Neuronal stem cell (in vitro differentiated cells): ENCODE results near the gene ZNF33B. TPM values are rescaled to one million over a fixed set of nuclear protein-coding genes. Genes with fewer than 3 reads are reported as not detected.
"Not testable (repeated sequence)": the region's sequence is repeated elsewhere in the genome, so short reads cannot be mapped to it uniquely, and the experiment has no call there.

ENCODE experiments used
- DNase-seq: peaks from one replicate; pipeline ENCODE4 v3.0.0-alpha.2; 2013; ENCODE audit warnings: low spot score
- H2AFZ ChIP-seq: one replicate; pipeline ENCODE4 v1.6.1; 2013; ENCODE audit warnings: mild to moderate bottlenecking, low read length, inconsistent platforms
- H2AK5ac ChIP-seq: 2 replicates; pipeline ENCODE4 v1.6.1; 2013; ENCODE audit warnings: low read depth, mild to moderate bottlenecking, inconsistent platforms, low read length, moderate library complexity, mixed read lengths
- H2BK120ac ChIP-seq: 2 replicates; pipeline ENCODE4 v1.6.1; 2013; ENCODE audit warnings: low read depth, mild to moderate bottlenecking, inconsistent platforms, low read length, moderate library complexity, mixed read lengths
- H2BK12ac ChIP-seq: one replicate; pipeline ENCODE4 v1.6.1; 2013; ENCODE audit warnings: low read length, inconsistent platforms
- H2BK15ac ChIP-seq: 2 replicates; pipeline ENCODE4 v1.6.1; 2013; ENCODE audit warnings: mild to moderate bottlenecking, low read length, inconsistent platforms, mixed read lengths
- H2BK5ac ChIP-seq: one replicate; pipeline ENCODE4 v1.6.1; 2013; ENCODE audit warnings: inconsistent platforms, mild to moderate bottlenecking, low read length, moderate library complexity
- H3K14ac ChIP-seq: one replicate; pipeline ENCODE4 v1.6.1; 2013; ENCODE audit warnings: low read length, inconsistent platforms
- H3K18ac ChIP-seq: 2 replicates; pipeline ENCODE4 v1.6.1; 2013; ENCODE audit warnings: low read length, inconsistent platforms
- H3K23ac ChIP-seq: 2 replicates; pipeline ENCODE4 v1.6.1; 2013; ENCODE audit warnings: low read depth, mild to moderate bottlenecking, mixed read lengths, low read length, inconsistent platforms; ENCODE audit not compliant: poor library complexity
- H3K27ac ChIP-seq: replicated peaks from 3 replicates; pipeline ENCODE4 v1.5.1; 2013; ENCODE audit warnings: low read length, inconsistent platforms
- H3K27me3 ChIP-seq, 3 experiments: 2 replicates each; pipeline ENCODE4 v1.6.1; 2013; ENCODE audit warnings: low read length in 3 of 3, mild to moderate bottlenecking in 2 of 3, inconsistent platforms in 1 of 3, low read depth in 1 of 3, mixed read lengths in 1 of 3, moderate library complexity in 1 of 3; ENCODE audit not compliant: control insufficient read depth in 3 of 3, insufficient read depth in 3 of 3
- H3K36me3 ChIP-seq, 2 donors: replicated peaks in 1 of 2; 2 replicates each; pipeline ENCODE4 v1.6.1; 2013; ENCODE audit warnings: low read length in 2 of 2; ENCODE audit not compliant: control insufficient read depth in 2 of 2, insufficient read depth in 2 of 2
- H3K4ac ChIP-seq: 2 replicates; pipeline ENCODE4 v1.6.1; 2013; ENCODE audit warnings: inconsistent platforms, mild to moderate bottlenecking, low read length, moderate library complexity
- H3K4me1 ChIP-seq, 2 donors: 1 replicate in 1 of 2; 2 replicates in 1 of 2; pipeline ENCODE4 v1.6.1; 2013; ENCODE audit warnings: low read length in 2 of 2, low read depth in 1 of 2; ENCODE audit not compliant: control insufficient read depth in 2 of 2, insufficient read depth in 1 of 2
- H3K4me2 ChIP-seq: one replicate; pipeline ENCODE4 v1.6.1; 2013; ENCODE audit warnings: mild to moderate bottlenecking, low read length, inconsistent platforms; ENCODE audit not compliant: insufficient read depth, poor library complexity, severe bottlenecking
- H3K4me3 ChIP-seq, 2 donors: 2 replicates each; pipeline ENCODE4 v1.5.1; 2013; ENCODE audit warnings: low read length in 2 of 2, mild to moderate bottlenecking in 2 of 2, inconsistent platforms in 1 of 2, moderate library complexity in 1 of 2
- H3K79me1 ChIP-seq: one replicate; pipeline ENCODE4 v1.6.1; 2013; ENCODE audit warnings: low read depth, mild to moderate bottlenecking, inconsistent platforms, low read length, moderate library complexity
- H3K9ac ChIP-seq: one replicate; pipeline ENCODE4 v1.6.1; 2013; ENCODE audit warnings: mild to moderate bottlenecking, low read depth, low read length, inconsistent platforms; ENCODE audit not compliant: poor library complexity
- H3K9me3 ChIP-seq, 2 donors: replicated peaks in 1 of 2; 2 replicates each; pipeline versions ENCODE3 to v1.6.1; 2013; ENCODE audit warnings: low read length in 2 of 2, mild to moderate bottlenecking in 2 of 2, inconsistent platforms in 1 of 2, low read depth in 1 of 2, mixed read lengths in 1 of 2, moderate library complexity in 1 of 2; ENCODE audit not compliant: control insufficient read depth in 2 of 2, insufficient read depth in 1 of 2
- H4K8ac ChIP-seq: one replicate; pipeline ENCODE4 v1.6.1; 2013; ENCODE audit warnings: low read depth, mild to moderate bottlenecking, inconsistent platforms, low read length, moderate library complexity
- H4K91ac ChIP-seq: one replicate; pipeline ENCODE4 v1.6.1; 2013; ENCODE audit warnings: low read length, low read depth, mild to moderate bottlenecking, inconsistent platforms; ENCODE audit not compliant: poor library complexity
- WGBS, 2 donors: extraction: QIAGEN DNeasy Blood & Tissue Kit; methylation state at CpG; one replicate each; pipeline ENCODE4 v1.1.7; 2013; ENCODE audit warnings: missing lambda C conversion rate in 2 of 2, mixed read lengths in 1 of 2; ENCODE audit not compliant: insufficient read length in 2 of 2, insufficient replicate concordance in 1 of 2; ENCODE audit errors: extremely low coverage in 2 of 2; 5-methylcytosine and 5-hydroxymethylcytosine counted together
- polyA plus RNA-seq, 2 experiments: library from polyadenylated mRNA; stranded (reverse); fragments of 200-250 nt; gene quantifications; one replicate each; pipeline ENCODE4 v1.2.3, GENCODE V29; 2013

The ZNF33B gene
- 11.6 TPM for polyA plus RNA-seq (2013, experiment 1 of 2)
- polyA plus RNA-seq (2013, experiment 2 of 2), result 11.2 TPM

GRCh38 chr10:42638055-42638820 lies at the start of gene ZNF33B:
ZNF33B (minus strand) TSS chr10:42638570; CDS start chr10:42636928, 1,642 bp downstream.
- Histone ChIP-seq H4K8ac (no peak within 1 kb of the TSS), H3K18ac (peak within 1 kb of the TSS; percentile 98), H3K9ac (peak within 1 kb of the TSS; percentile 92), H3K36me3 (peaks cover 0 to 15% of the 10 kb centered on the region in 2 donors), H3K27ac (peak within 1 kb of the TSS; percentile 94), H3K23ac (peak within 1 kb of the TSS; percentile 87), H3K79me1 (no peaks in the 10 kb centered on the region), H2BK15ac (peak within 1 kb of the TSS; percentile 69), H3K4me2 (peak within 1 kb of the TSS; percentile 85), H4K91ac (no peak within 1 kb of the TSS), H3K4me1 (no peaks in the 10 kb centered on the region), H3K4ac (no peak within 1 kb of the TSS), H3K27me3 (no peaks in the 10 kb centered on the region), H3K4me3 (peak within 1 kb of the TSS; percentile 86 to 92), H2BK5ac (peak within 1 kb of the TSS; percentile 92), H2AFZ (peak within 1 kb of the TSS; percentile 99), H3K14ac (no peak within 1 kb of the TSS), H2AK5ac (no peak within 1 kb of the TSS), H2BK120ac (no peak within 1 kb of the TSS), H2BK12ac (no peak within 1 kb of the TSS), H3K9me3 (no peaks in the 10 kb centered on the region)
- WGBS, 2 donors, result no CpG with 5 or more reads among the region's 62 CpGs
- DNase-seq, result peak; percentile 86

- Histone ChIP-seq H3K4me1 (no peaks in the 10 kb centered on the region), H3K18ac (no peak overlapping the region), H3K4ac (no peak overlapping the region), H2BK5ac (no peak overlapping the region), H3K9me3 (peaks cover 0 to 11% of the 10 kb centered on the region in 2 donors), H3K4me2 (no peak overlapping the region), H3K27me3 (peaks cover 0 to 6% (median 0%) of the 10 kb centered on the region in 3 experiments), H3K79me1 (no peaks in the 10 kb centered on the region), H3K14ac (no peak overlapping the region), H4K8ac (no peak overlapping the region), H2BK15ac (no peak overlapping the region), H3K36me3 (no peaks in the 10 kb centered on the region), H4K91ac (no peak overlapping the region), H3K27ac (no peak overlapping the region), H3K23ac (no peak overlapping the region), H2BK12ac (no peak overlapping the region), H3K9ac (no peak overlapping the region), H3K4me3 (no peak overlapping the region), H2AFZ (no peak overlapping the region), H2BK120ac (no peak overlapping the region), H2AK5ac (no peak overlapping the region)
- DNase-seq, result no peak
- no CpG with 5 or more reads among the region's 2 CpGs for WGBS, 2 donors
Observed at GRCh38 chr10:42684517-42684916, 46.1 kb upstream of the ZNF33B start.

GRCh38 chr10:42680267-42680666 lies 41.9 kb upstream of the ZNF33B start:
- H3K4me1 ChIP-seq, result no peaks in the 10 kb centered on the region
- H4K8ac ChIP-seq, result no peak overlapping the region
- no CpG with 5 or more reads among the region's 1 CpG for WGBS, 2 donors
- no peak overlapping the region for H2AFZ ChIP-seq
- H4K91ac ChIP-seq, result no peak overlapping the region
- no peak overlapping the region for H3K4me2 ChIP-seq
- H3K14ac ChIP-seq, result no peak overlapping the region
- no peak overlapping the region for H3K18ac ChIP-seq
- H3K27me3 ChIP-seq, result no peaks in the 10 kb centered on the region
- no peak for DNase-seq
- H3K23ac ChIP-seq, result no peak overlapping the region
- no peak overlapping the region for H3K4ac ChIP-seq
- no peaks in the 10 kb centered on the region for H3K36me3 ChIP-seq
- no peak overlapping the region for H3K4me3 ChIP-seq
- H2BK5ac ChIP-seq, result no peak overlapping the region
- no peak overlapping the region for H2BK120ac ChIP-seq
- no peak overlapping the region for H3K9ac ChIP-seq
- no peak overlapping the region for H2BK12ac ChIP-seq
- H3K27ac ChIP-seq, result no peak overlapping the region
- no peaks in the 10 kb centered on the region for H3K79me1 ChIP-seq
- H2BK15ac ChIP-seq, result no peak overlapping the region
- no peak overlapping the region for H2AK5ac ChIP-seq
- peaks cover 0 to 17% of the 10 kb centered on the region in 2 donors for H3K9me3 ChIP-seq

- not testable (repeated sequence) for H3K4me1 ChIP-seq, H3K4me3 ChIP-seq, H3K9me3 ChIP-seq, H2BK120ac ChIP-seq, H3K27ac ChIP-seq, H3K4me2 ChIP-seq, H3K79me1 ChIP-seq, H4K8ac ChIP-seq, H2BK12ac ChIP-seq, H2BK15ac ChIP-seq, H2AK5ac ChIP-seq, H3K18ac ChIP-seq, H3K14ac ChIP-seq, H3K23ac ChIP-seq, H3K27me3 ChIP-seq, H3K4ac ChIP-seq, H3K9ac ChIP-seq, H4K91ac ChIP-seq, H3K36me3 ChIP-seq, H2BK5ac ChIP-seq, DNase-seq, H2AFZ ChIP-seq
- WGBS, 2 donors, result no CpG with 5 or more reads among the region's 24 CpGs
Observed at GRCh38 chr10:42665181-42665979, 27.0 kb upstream of the ZNF33B start.
